Measurements from ENCODE around the gene TRIM67.

- no peak for TF ChIP-seq POLR2A (IDR thresholded peaks at IDR 0.05)
- TF ChIP-seq CTCF (IDR thresholded peaks at IDR 0.05 in 8 of 11, conservative IDR thresholded peaks at IDR 0.05 in 3 of 11) = no peak
- no peak for TF ChIP-seq POLR2AphosphoS5 (IDR thresholded peaks at IDR 0.05)
Measured at GRCh38 chr1:231201375-231201978, 39.6 kb downstream of the TRIM67 start.
